ENCODE data around the gene MEIOB. TPM values are rescaled to one million over a fixed set of nuclear protein-coding genes. Genes with fewer than 3 reads are reported as not detected.
A peak's percentile ranks its signal among the peaks of the same experiment; 100 is the strongest.
"Not testable (repeated sequence)": the region's sequence is repeated elsewhere in the genome, so short reads cannot be mapped to it uniquely, and the experiment has no call there.

MEIOB gene
- total RNA-seq, 1 experiment from 2014 or later: 1.3 TPM

GRCh38 chr16:1876468-1876867, 4.5 kb upstream of the MEIOB start:
- Histone ChIP-seq H4K91ac (ENCODE audit: insufficient read length, low read depth, low read length) (no peak overlapping the region), H3K9me3 (ENCODE audit: control insufficient read depth, low read depth, low read length) (no peaks in the 10 kb centered on the region), H2AK5ac (ENCODE audit: insufficient read length, low read length) (no peak overlapping the region), H2BK12ac (ENCODE audit: insufficient read length, low read depth, low read length) (no peak overlapping the region), H3K56ac (ENCODE audit: insufficient read length, low read depth, low read length) (no peak overlapping the region), H2AFZ (ENCODE audit: low read length) (no peak overlapping the region), H3K14ac (ENCODE audit: insufficient read depth, low read length) (no peak overlapping the region), H3K4ac (ENCODE audit: low read depth, low read length) (no peak overlapping the region), H3K4me2 (ENCODE audit: insufficient read depth, insufficient read length, low read length) (no peak overlapping the region), H2BK5ac (ENCODE audit: insufficient read length, low read length) (no peak overlapping the region), H3K23ac (ENCODE audit: insufficient read length, low read depth, low read length) (no peak overlapping the region), H3T11ph (ENCODE audit: low read length) (no peak overlapping the region), H3K79me2 (ENCODE audit: insufficient read depth, low read length) (no peaks in the 10 kb centered on the region; the same call in 1 of the 2 replicates), H2BK15ac (ENCODE audit: low read depth, low read length) (no peak overlapping the region), H3K79me1 (ENCODE audit: insufficient read depth, low read depth, low read length, poor library complexity, severe bottlenecking) (no peaks in the 10 kb centered on the region), H3K4me1 (ENCODE audit: insufficient read depth, low read length) (no peaks in the 10 kb centered on the region), H3K23me2 (ENCODE audit: insufficient read length, low read depth, low read length, poor library complexity, severe bottlenecking) (no peaks in the 10 kb centered on the region), H3K27ac (ENCODE audit: insufficient read length, low read depth, low read length) (no peak overlapping the region), H4K20me1 (ENCODE audit: control insufficient read depth, insufficient read depth, insufficient read length) (no peaks in the 10 kb centered on the region), H2BK20ac (ENCODE audit: low read depth, low read length, poor library complexity, severe bottlenecking) (no peak overlapping the region), H4K5ac (ENCODE audit: insufficient read length, low read depth, low read length) (no peak overlapping the region), H4K8ac (replicated peaks; ENCODE audit: insufficient read length, low read depth, low read length) (no peak overlapping the region), H3K18ac (ENCODE audit: insufficient read length, low read depth, low read length) (no peak overlapping the region), H2BK120ac (ENCODE audit: low read depth, low read length, poor library complexity, severe bottlenecking) (no peak overlapping the region), H3K9ac (ENCODE audit: extremely low read depth, insufficient read length, low read length) (no peak overlapping the region), H3K27me3 (ENCODE audit: insufficient read depth, low read length) (no peaks in the 10 kb centered on the region; the same call in 1 of the 2 replicates)
- H3K4me1 Mint-ChIP-seq: peaks cover 2 to 8% of the 10 kb centered on the region in 2 experiments; a peak in 2 of 4 replicates
- TF ChIP-seq CTCF (conservative IDR thresholded peaks at IDR 0.05): no peak
- DNase-seq: no peak
- H3K27me3 Mint-ChIP-seq (ENCODE audit: low read depth): peaks cover 57% of the 10 kb centered on the region
- H3K27ac Mint-ChIP-seq: no peak overlapping the region
- H3K36me3 Mint-ChIP-seq (ENCODE audit: insufficient read depth in 1 of 3, low read depth in 3 of 3): peaks cover 0 to 3% (median 0%) of the 10 kb centered on the region in 3 experiments; a peak in 1 of 7 replicates
- WGBS (ENCODE audit: extremely low coverage, insufficient read length, low lambda C conversion rate): no CpG with 5 or more reads among the region's 7 CpGs
- no peak overlapping the region for H3K4me3 Mint-ChIP-seq
- H3K9me3 Mint-ChIP-seq: peaks cover 0 to 2% of the 10 kb centered on the region in 2 experiments; a peak in 1 of 5 replicates

- H3K4me1 ChIP-seq (ENCODE audit: insufficient read depth, low read length); H3K4me1 Mint-ChIP-seq; H4K20me1 ChIP-seq (ENCODE audit: control insufficient read depth, insufficient read depth, insufficient read length); H2BK120ac ChIP-seq (ENCODE audit: low read depth, low read length, poor library complexity, severe bottlenecking); H4K5ac ChIP-seq (ENCODE audit: insufficient read length, low read depth, low read length); H3K4me3 Mint-ChIP-seq; H3K56ac ChIP-seq (ENCODE audit: insufficient read length, low read depth, low read length); DNase-seq; H3K27ac ChIP-seq (ENCODE audit: insufficient read length, low read depth, low read length); H3K27ac Mint-ChIP-seq; H3K4ac ChIP-seq (ENCODE audit: low read depth, low read length); H3K4me2 ChIP-seq (ENCODE audit: insufficient read depth, insufficient read length, low read length); H3K18ac ChIP-seq (ENCODE audit: insufficient read length, low read depth, low read length); H3K14ac ChIP-seq (ENCODE audit: insufficient read depth, low read length); H3K23ac ChIP-seq (ENCODE audit: insufficient read length, low read depth, low read length); H3K36me3 Mint-ChIP-seq (ENCODE audit: insufficient read depth in 1 of 3, low read depth in 3 of 3); H2BK20ac ChIP-seq (ENCODE audit: low read depth, low read length, poor library complexity, severe bottlenecking); H2BK12ac ChIP-seq (ENCODE audit: insufficient read length, low read depth, low read length); H3K9me3 ChIP-seq (ENCODE audit: control insufficient read depth, low read depth, low read length); H3K9ac ChIP-seq (ENCODE audit: extremely low read depth, insufficient read length, low read length); H3K9me3 Mint-ChIP-seq; H2AFZ ChIP-seq (ENCODE audit: low read length); H3K27me3 ChIP-seq (ENCODE audit: insufficient read depth, low read length); H2BK5ac ChIP-seq (ENCODE audit: insufficient read length, low read length); H2AK5ac ChIP-seq (ENCODE audit: insufficient read length, low read length); H3K23me2 ChIP-seq (ENCODE audit: insufficient read length, low read depth, low read length, poor library complexity, severe bottlenecking); H3T11ph ChIP-seq (ENCODE audit: low read length); H4K91ac ChIP-seq (ENCODE audit: insufficient read length, low read depth, low read length); H3K79me1 ChIP-seq (ENCODE audit: insufficient read depth, low read depth, low read length, poor library complexity, severe bottlenecking); H4K8ac ChIP-seq (replicated peaks; ENCODE audit: insufficient read length, low read depth, low read length); H3K79me2 ChIP-seq (ENCODE audit: insufficient read depth, low read length): not testable (repeated sequence)
- peaks cover 57% of the 10 kb centered on the region for H3K27me3 Mint-ChIP-seq (ENCODE audit: low read depth)
- H2BK15ac ChIP-seq (ENCODE audit: low read depth, low read length): 0 out of 2 replicates have a peak overlapping the region, but pooled peaks have one; percentile 48
- no CpG with 5 or more reads among the region's 13 CpGs for WGBS (ENCODE audit: extremely low coverage, insufficient read length, low lambda C conversion rate)
Observed at GRCh38 chr16:1876066-1876465, 4.1 kb upstream of the MEIOB start.

Data from H9 (cell line).